Stimulated activated CD8-positive, alpha-beta memory T cell treated with anti-CD3 and anti-CD28 coated beads, Interleukin-7, amount 100 ng/mL, for 48 hours (primary cell): ENCODE measurements around the gene KCNQ1.

ENCODE experiments used
- DNase-seq, 2 donors: peaks; one replicate each; pipeline ENCODE4 v3.0.0-alpha.2; 2020; ENCODE audit warnings: low read depth in 1 of 2; ENCODE audit errors: extremely low read depth in 1 of 2

Gene KCNQ1

GRCh38 chr11:2641623-2642022 lies 196.8 kb downstream of the KCNQ1 start:
- no peak for DNase-seq

GRCh38 chr11:2643746-2644145 lies 198.9 kb downstream of the KCNQ1 start:
- DNase-seq, result no peak

GRCh38 chr11:2644844-2645778 lies 200.3 kb downstream of the KCNQ1 start:
- DNase-seq, result no peak

GRCh38 chr11:2645779-2646118 lies 200.9 kb downstream of the KCNQ1 start:
- no peak for DNase-seq

- DNase-seq, result no peak
These were observed 202.4 kb downstream of the KCNQ1 start for GRCh38 chr11:2647167-2647566.

GRCh38 chr11:2647953-2648352 lies 203.1 kb downstream of the KCNQ1 start:
- no peak for DNase-seq

- DNase-seq, result no peak
These were observed 204.6 kb downstream of the KCNQ1 start for GRCh38 chr11:2649400-2649799.

- DNase-seq, result no peak
These were observed 205.0 kb downstream of the KCNQ1 start for GRCh38 chr11:2649848-2650247.

GRCh38 chr11:2650343-2650867 lies 205.6 kb downstream of the KCNQ1 start:
- no peak for DNase-seq

- no peak for DNase-seq
These were observed 206.3 kb downstream of the KCNQ1 start for GRCh38 chr11:2651054-2651617.

GRCh38 chr11:2651826-2652271 lies 207.0 kb downstream of the KCNQ1 start:
- no peak for DNase-seq

- no peak for DNase-seq
These were observed 207.8 kb downstream of the KCNQ1 start for GRCh38 chr11:2652333-2653197.

- DNase-seq, result no peak
These were observed 208.4 kb downstream of the KCNQ1 start for GRCh38 chr11:2653198-2653551.

GRCh38 chr11:2653930-2654739 lies 209.3 kb downstream of the KCNQ1 start:
- DNase-seq, result no peak

- DNase-seq, result no peak
These were observed 210.4 kb downstream of the KCNQ1 start for GRCh38 chr11:2655016-2655719.

- no peak for DNase-seq
These were observed 211.2 kb downstream of the KCNQ1 start for GRCh38 chr11:2655834-2656622.

- DNase-seq, result no peak
These were observed 212.1 kb downstream of the KCNQ1 start for GRCh38 chr11:2656859-2657258.

GRCh38 chr11:2657697-2658284 lies 213.0 kb downstream of the KCNQ1 start:
- no peak for DNase-seq
